ENCODE results near the gene TBRG1.
A peak's percentile ranks its signal among the peaks of the same experiment; 100 is the strongest.

Gene TBRG1

GRCh38 chr11:124618863-124619262, 3.8 kb upstream of the TBRG1 start:
- TF ChIP-seq MYC (IDR thresholded peaks at IDR 0.05; ENCODE audit: low read depth, low read length): no peak
- TF ChIP-seq POLR2A (IDR thresholded peaks at IDR 0.05; ENCODE audit: extremely low read depth, insufficient read length): no peak
- TF ChIP-seq MAX (IDR thresholded peaks at IDR 0.05; ENCODE audit: low read depth, low read length): no peak
- no peak for TF ChIP-seq CTCF (IDR thresholded peaks at IDR 0.05; ENCODE audit: low read depth, low read length)
- no peak overlapping the region for H3K4me3 ChIP-seq (ENCODE audit: low read depth, low read length)
- no peak for DNase-seq (ENCODE audit: low read depth)

DNA sequence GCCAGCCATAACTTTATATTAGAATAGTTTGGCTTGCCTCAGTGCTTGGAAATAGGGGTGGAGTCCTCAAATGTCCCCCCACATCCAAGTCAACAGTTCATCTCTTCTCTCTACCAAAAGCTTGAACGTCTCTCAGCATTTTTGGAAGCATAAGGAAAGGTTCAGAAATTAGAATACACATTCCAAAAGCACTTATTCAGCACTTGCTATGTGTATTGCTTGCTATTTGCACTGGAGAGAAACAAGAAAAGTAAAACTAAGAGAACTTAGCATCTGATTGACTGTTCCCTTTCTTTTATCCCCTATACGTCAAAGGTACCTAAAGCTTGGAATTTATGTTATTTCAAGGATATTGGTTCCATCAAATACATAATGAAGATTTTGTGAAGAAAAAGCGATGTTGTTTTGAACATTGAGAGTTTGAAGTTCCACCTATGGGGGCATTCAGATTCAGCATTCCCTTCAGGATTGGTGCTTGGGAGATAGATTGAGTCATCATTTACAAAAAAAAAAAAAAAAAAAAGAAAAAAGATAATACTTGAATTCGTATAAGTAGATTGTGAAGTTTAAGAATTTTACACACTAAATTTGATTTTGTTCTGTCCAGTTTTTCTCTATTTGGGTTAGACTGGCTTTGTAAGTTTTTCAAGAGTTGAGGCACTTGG, 1.3 kb downstream of the TBRG1 start:
- H3K4me3 ChIP-seq (ENCODE audit: low read depth, low read length): peak overlapping the region; percentile 96
- TF ChIP-seq CTCF (IDR thresholded peaks at IDR 0.05; ENCODE audit: low read depth, low read length) (no peak), MAX (IDR thresholded peaks at IDR 0.05; ENCODE audit: low read depth, low read length) (no peak), POLR2A (IDR thresholded peaks at IDR 0.05; ENCODE audit: extremely low read depth, insufficient read length) (no peak), MYC (IDR thresholded peaks at IDR 0.05; ENCODE audit: low read depth, low read length) (no peak)
- no peak for DNase-seq (ENCODE audit: low read depth)

DNA sequence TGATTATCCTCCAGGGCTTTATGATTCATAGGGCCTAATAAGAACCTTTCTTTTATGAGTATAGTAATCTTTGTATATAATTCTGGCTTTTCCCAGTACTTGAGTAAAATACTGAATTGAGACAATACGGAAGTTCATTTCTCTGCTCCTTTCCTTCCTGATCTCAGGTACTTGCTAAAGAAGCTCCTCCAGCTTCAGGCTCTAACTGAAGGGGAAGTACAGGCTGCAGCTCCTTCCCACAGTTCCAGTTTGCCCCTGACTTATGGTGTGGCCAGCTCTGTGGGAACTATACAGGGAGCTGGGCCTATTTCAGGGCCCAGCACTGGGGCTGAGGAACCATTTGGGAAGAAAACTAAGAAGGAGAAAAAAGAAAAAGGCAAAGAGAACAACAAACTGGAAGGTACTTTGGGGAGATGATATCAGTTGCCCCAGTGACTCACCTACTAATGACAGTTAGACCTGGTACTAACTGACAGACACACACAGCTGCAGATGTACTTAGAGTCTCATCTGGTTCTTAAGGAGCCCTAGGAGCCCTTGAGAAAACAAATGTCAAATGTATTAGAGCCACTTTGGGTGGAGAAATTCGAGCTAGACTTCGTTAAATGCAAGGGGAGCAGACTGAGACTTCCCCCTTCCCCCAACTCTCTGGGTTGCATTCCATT, 3.0 kb downstream of the TBRG1 start:
- H3K4me3 ChIP-seq (ENCODE audit: low read depth, low read length): no peak overlapping the region
- no peak for DNase-seq (ENCODE audit: low read depth)
- TF ChIP-seq POLR2A (IDR thresholded peaks at IDR 0.05; ENCODE audit: extremely low read depth, insufficient read length) (no peak), MAX (IDR thresholded peaks at IDR 0.05; ENCODE audit: low read depth, low read length) (no peak), MYC (IDR thresholded peaks at IDR 0.05; ENCODE audit: low read depth, low read length) (no peak)

DNA sequence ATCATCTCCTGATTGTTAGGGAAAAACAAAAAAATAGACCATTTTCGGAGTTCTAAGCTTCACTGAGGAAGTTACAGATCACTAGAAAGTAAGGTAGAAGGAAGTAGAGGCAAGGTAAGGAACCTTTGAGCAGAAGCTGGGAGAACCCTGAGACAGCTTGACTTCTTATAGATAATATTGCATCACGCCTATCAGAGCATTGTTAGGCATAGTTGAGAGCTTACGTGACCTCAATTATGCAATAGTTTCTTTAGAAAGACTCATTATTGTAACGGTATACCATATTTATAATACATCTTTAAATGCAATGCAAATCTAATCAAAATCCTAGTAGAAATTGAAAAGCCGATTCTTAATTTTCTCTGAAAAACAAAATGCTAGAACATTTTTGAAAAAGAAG, 4.9 kb downstream of the TBRG1 start:
- H3K4me3 ChIP-seq (ENCODE audit: low read depth, low read length): no peak overlapping the region
- peak; percentile 59 for DNase-seq (ENCODE audit: low read depth)
- TF ChIP-seq MYC (IDR thresholded peaks at IDR 0.05; ENCODE audit: low read depth, low read length) (no peak), MAX (IDR thresholded peaks at IDR 0.05; ENCODE audit: low read depth, low read length) (no peak), CTCF (IDR thresholded peaks at IDR 0.05; ENCODE audit: low read depth, low read length) (no peak), POLR2A (IDR thresholded peaks at IDR 0.05; ENCODE audit: extremely low read depth, insufficient read length) (no peak)

GRCh38 chr11:124629961-124630360, 7.3 kb downstream of the TBRG1 start:
- TF ChIP-seq MYC (IDR thresholded peaks at IDR 0.05; ENCODE audit: low read depth, low read length) (no peak), CTCF (IDR thresholded peaks at IDR 0.05; ENCODE audit: low read depth, low read length) (no peak), MAX (IDR thresholded peaks at IDR 0.05; ENCODE audit: low read depth, low read length) (no peak), POLR2A (IDR thresholded peaks at IDR 0.05; ENCODE audit: extremely low read depth, insufficient read length) (no peak)
- H3K4me3 ChIP-seq (ENCODE audit: low read depth, low read length): no peak overlapping the region
- no peak for DNase-seq (ENCODE audit: low read depth)

- H3K4me3 ChIP-seq (ENCODE audit: low read depth, low read length): no peak overlapping the region
- no peak for TF ChIP-seq CTCF (IDR thresholded peaks at IDR 0.05; ENCODE audit: low read depth, low read length)
- no peak for TF ChIP-seq MAX (IDR thresholded peaks at IDR 0.05; ENCODE audit: low read depth, low read length)
- TF ChIP-seq MYC (IDR thresholded peaks at IDR 0.05; ENCODE audit: low read depth, low read length): no peak
- no peak for TF ChIP-seq POLR2A (IDR thresholded peaks at IDR 0.05; ENCODE audit: extremely low read depth, insufficient read length)
- no peak for DNase-seq (ENCODE audit: low read depth)
These were observed 10.7 kb downstream of the TBRG1 start for GRCh38 chr11:124633355-124633754.

All from NB4 (cell line).